ENCODE results near the gene MLLT3. TPM values are rescaled to one million over a fixed set of nuclear protein-coding genes. Genes with fewer than 3 reads are reported as not detected.

The MLLT3 gene
- polyA plus RNA-seq, 1 experiment: 32.5 TPM

DNA sequence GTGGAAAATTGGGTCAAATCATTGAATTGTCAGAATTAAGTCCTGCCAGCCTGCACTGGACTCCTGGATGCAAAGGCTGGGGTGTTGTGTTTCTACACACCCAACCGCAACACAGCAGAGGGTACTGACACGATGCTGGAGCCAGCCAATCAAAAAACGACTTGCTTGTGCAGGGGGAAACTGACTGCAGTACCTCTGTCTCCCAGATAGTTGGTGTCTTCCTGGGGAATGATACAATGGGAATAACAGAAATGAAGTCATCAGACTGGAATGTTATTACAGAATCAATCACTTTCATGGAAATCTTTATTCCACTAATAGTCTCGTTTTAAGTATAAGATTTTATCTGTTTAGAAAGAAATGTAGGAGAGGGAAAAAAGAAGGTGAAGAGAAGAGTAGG, 330.3 kb downstream of the MLLT3 start:
- ChIA-PET POLR2A (no interaction called here), CTCF (no interaction called here)
- H3K9me3 ChIP-seq (ENCODE audit: control insufficient read depth, insufficient read depth, low read length): no peaks in the 10 kb centered on the region
- TF ChIP-seq, protein P1, sequence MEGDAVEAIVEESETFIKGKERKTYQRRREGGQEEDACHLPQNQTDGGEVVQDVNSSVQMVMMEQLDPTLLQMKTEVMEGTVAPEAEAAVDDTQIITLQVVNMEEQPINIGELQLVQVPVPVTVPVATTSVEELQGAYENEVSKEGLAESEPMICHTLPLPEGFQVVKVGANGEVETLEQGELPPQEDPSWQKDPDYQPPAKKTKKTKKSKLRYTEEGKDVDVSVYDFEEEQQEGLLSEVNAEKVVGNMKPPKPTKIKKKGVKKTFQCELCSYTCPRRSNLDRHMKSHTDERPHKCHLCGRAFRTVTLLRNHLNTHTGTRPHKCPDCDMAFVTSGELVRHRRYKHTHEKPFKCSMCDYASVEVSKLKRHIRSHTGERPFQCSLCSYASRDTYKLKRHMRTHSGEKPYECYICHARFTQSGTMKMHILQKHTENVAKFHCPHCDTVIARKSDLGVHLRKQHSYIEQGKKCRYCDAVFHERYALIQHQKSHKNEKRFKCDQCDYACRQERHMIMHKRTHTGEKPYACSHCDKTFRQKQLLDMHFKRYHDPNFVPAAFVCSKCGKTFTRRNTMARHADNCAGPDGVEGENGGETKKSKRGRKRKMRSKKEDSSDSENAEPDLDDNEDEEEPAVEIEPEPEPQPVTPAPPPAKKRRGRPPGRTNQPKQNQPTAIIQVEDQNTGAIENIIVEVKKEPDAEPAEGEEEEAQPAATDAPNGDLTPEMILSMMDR (IDR thresholded peaks at IDR 0.05; ENCODE audit: low read depth, low read length): peak; percentile 54
- no peak for DNase-seq (ENCODE audit: low read depth, low spot score)
- H3K27ac ChIP-seq (ENCODE audit: low read depth, low read length): no peak overlapping the region
- H3K27me3 ChIP-seq (ENCODE audit: control insufficient read depth, insufficient read depth, low read length): no peaks in the 10 kb centered on the region
- no peak overlapping the region for H3K4me3 ChIP-seq (ENCODE audit: low read depth, low read length)

Small RNAs within 50 kb of the gene (small RNA-seq; reads per million reads assigned to genes)
- gene MIR4473 (ENCODE audit: insufficient read length, low read depth): 29.6 reads per million, percentile 82 among the genes with 10 or more reads in this experiment
- not detected for gene MIR4474 (ENCODE audit: insufficient read length, low read depth)
- not detected for gene RNU4-26P (ENCODE audit: insufficient read length, low read depth)

Other genes with a start within 250 kb of the MLLT3 start
- 45.1 and 49.7 TPM in 2 replicates for gene FOCAD, start 61.8 kb upstream of the MLLT3 start, polyA plus RNA-seq (2011; rRNA removed)

Data from AG04450 (cell line).